HCT116 (cell line): ENCODE results near the gene IL22RA2. TPM values are rescaled to one million over a fixed set of nuclear protein-coding genes. Genes with fewer than 3 reads are reported as not detected.

Source experiments
- ATAC-seq: fragments of 200-7000 bp; cut with Tn5 transposase; 2 replicates; pipeline ENCODE4 v1.9.1; 2020; ENCODE audit warnings: mild to moderate bottlenecking, moderate library complexity
- BruUV-seq: library from RNA; stranded (reverse); fragments of 400-500 nt; replicated peaks from 2 replicates; lab custom pipeline; 2021; lab: Mats Ljungman, UMichigan
- CTCF ChIA-PET: fragments of 300-600 bp; sonication (Branson Sonifier 250); formaldehyde crosslinking; loops from one replicate; lab custom pipeline; 2021; ENCODE audit warnings: antibody characterized with exemption; lab: Charles Lee
- POLR2A ChIA-PET: fragments of 300-600, 350-600 bp; sonication (Branson Sonifier 250); formaldehyde crosslinking; loops from one replicate; lab custom pipeline; 2021; ENCODE audit warnings: antibody characterized with exemption; lab: Charles Lee
- RAD21 ChIA-PET, 2 experiments: fragments of 300-600 bp; sonication (Branson Sonifier 250); formaldehyde crosslinking; loops; one replicate each; lab custom pipeline; 2023; ENCODE audit warnings: low total read pairs in 2 of 2; ENCODE audit not compliant: uncharacterized antibody in 2 of 2, unreplicated experiment in 2 of 2, low non-redundant PET in 1 of 2; lab: Charles Lee
- DNase-seq: peaks from one replicate; pipeline ENCODE4 v3.0.0-alpha.2; 2010; ENCODE audit warnings: low read depth, low spot score
- H2AFZ ChIP-seq: fragments of 200-600 bp; shearing (Covaris generic), sonication (generic); 2 replicates; pipeline ENCODE4 v1.6.1; 2017; ENCODE audit warnings: low read depth, mixed run types, mixed read lengths, antibody characterized with exemption, low read length; ENCODE audit not compliant: poor library complexity, severe bottlenecking
- H3K27ac ChIP-seq: 2 replicates; pipeline ENCODE4 v1.5.1; 2012; ENCODE audit warnings: low read depth, low read length
- H3K27me3 ChIP-seq: fragments of 200-600 bp; sonication (generic); 2 replicates; pipeline ENCODE4 v1.6.1; 2016; ENCODE audit warnings: mixed run types, low read length, mixed read lengths; ENCODE audit not compliant: insufficient read depth
- H3K36me3 ChIP-seq, 2 experiments: fragments of 200-500 bp in 1 of 2; fragments of 200-600 bp in 1 of 2; sonication (Bioruptor generic) in 1 of 2; sonication (generic) in 1 of 2; 2 replicates each; pipeline versions ENCODE4 v1.5.1 to v1.6.1; 2014 to 2016; ENCODE audit warnings: low read length in 2 of 2, inconsistent platforms in 1 of 2, mixed read lengths in 1 of 2, mixed run types in 1 of 2; ENCODE audit not compliant: insufficient read depth in 2 of 2, control insufficient read depth in 1 of 2
- H3K4me1 ChIP-seq, 2 experiments: fragments of 200-600 bp in 1 of 2; sonication (generic) in 1 of 2; 2 replicates each; pipeline versions ENCODE4 v1.5.1 to v1.6.1; 2012 to 2017; ENCODE audit warnings: low read length in 2 of 2, inconsistent platforms in 1 of 2, mild to moderate bottlenecking in 1 of 2, mixed read lengths in 1 of 2, mixed run types in 1 of 2, moderate library complexity in 1 of 2; ENCODE audit not compliant: insufficient read depth in 2 of 2, control insufficient read depth in 1 of 2
- H3K4me2 ChIP-seq: fragments of 200-600 bp; sonication (generic); 2 replicates; pipeline ENCODE4 v1.6.1; 2017; ENCODE audit warnings: mixed run types, low read length, mixed read lengths
- H3K4me3 ChIP-seq, 2 experiments: fragments of 200-600 bp in 1 of 2; sonication (generic) in 1 of 2; replicated peaks in 1 of 2; 2 replicates each; pipeline ENCODE4 v1.5.1; 2011 to 2016; ENCODE audit warnings: low read length in 2 of 2, control low read depth in 1 of 2, low read depth in 1 of 2, mild to moderate bottlenecking in 1 of 2, mixed read lengths in 1 of 2, mixed run types in 1 of 2
- H3K79me2 ChIP-seq: fragments of 200-600 bp; sonication (generic); 2 replicates; pipeline ENCODE4 v1.6.1; 2017; ENCODE audit warnings: mild to moderate bottlenecking, mixed run types, low read length, moderate library complexity, mixed read lengths; ENCODE audit not compliant: insufficient read depth
- H3K9ac ChIP-seq: fragments of 200-600 bp; sonication (generic); 2 replicates; pipeline ENCODE4 v1.6.1; 2016; ENCODE audit warnings: low read length, mixed read lengths
- H3K9me2 ChIP-seq: fragments of 200-600 bp; sonication (generic), shearing (Covaris generic); 2 replicates; pipeline ENCODE4 v1.6.1; 2017; ENCODE audit warnings: mixed run types, mild to moderate bottlenecking, moderate library complexity; ENCODE audit not compliant: insufficient read depth
- H3K9me3 ChIP-seq, 2 experiments: fragments of 200-500 bp in 1 of 2; fragments of 200-600 bp in 1 of 2; sonication (Bioruptor generic) in 1 of 2; sonication (generic) in 1 of 2; 2 replicates each; pipeline ENCODE4 v1.6.1; 2014 to 2017; ENCODE audit warnings: low read length in 2 of 2, mixed read lengths in 2 of 2, inconsistent platforms in 1 of 2, low read depth in 1 of 2, mild to moderate bottlenecking in 1 of 2, mixed run types in 1 of 2, moderate library complexity in 1 of 2; ENCODE audit not compliant: control insufficient read depth in 1 of 2, insufficient read depth in 1 of 2
- H4K20me1 ChIP-seq: fragments of 200-600 bp; sonication (generic), shearing (Covaris generic); 2 replicates; pipeline ENCODE4 v1.6.1; 2017; ENCODE audit warnings: mixed run types, mild to moderate bottlenecking, moderate library complexity; ENCODE audit not compliant: insufficient read depth
- CBX3 ChIP-seq: IDR thresholded peaks from 2 replicates; pipeline ENCODE4 v1.6.1; 2012; ENCODE audit warnings: low read depth
- ELF1 ChIP-seq: IDR thresholded peaks from 2 replicates; pipeline ENCODE4 v1.6.1; 2012; ENCODE audit warnings: low read depth, borderline replicate concordance
- EZH2 ChIP-seq: fragments of 200-600 bp; sonication (generic); IDR thresholded peaks from 2 replicates; pipeline ENCODE4 v1.6.1; 2017; ENCODE audit warnings: antibody characterized with exemption, mixed run types
- EZH2phosphoT487 ChIP-seq: fragments of 200-600 bp; IDR thresholded peaks from 2 replicates; pipeline ENCODE4 v1.6.1; 2018; ENCODE audit warnings: antibody characterized with exemption, borderline replicate concordance
- POLR2A ChIP-seq: IDR thresholded peaks from 2 replicates; pipeline ENCODE4 v1.7.0; 2011; ENCODE audit warnings: borderline replicate concordance; ENCODE audit not compliant: insufficient read depth, insufficient read length; ENCODE audit errors: extremely low read depth
- SIN3A ChIP-seq: IDR thresholded peaks from 2 replicates; pipeline ENCODE4 v1.6.1; 2012; ENCODE audit warnings: low read depth
- SP1 ChIP-seq: IDR thresholded peaks from 2 replicates; pipeline ENCODE4 v1.6.1; 2012; ENCODE audit warnings: low read depth
- SRF ChIP-seq: IDR thresholded peaks from 2 replicates; pipeline ENCODE4 v1.6.1; 2012; ENCODE audit warnings: low read depth
- YY1 ChIP-seq: IDR thresholded peaks from 2 replicates; pipeline ENCODE4 v1.6.1; 2011; ENCODE audit warnings: low read length, low read depth, moderate library complexity, mild to moderate bottlenecking; ENCODE audit not compliant: insufficient replicate concordance; ENCODE audit errors: extremely low read depth
- ZFX ChIP-seq: fragments of 450-650 bp; IDR thresholded peaks from 2 replicates; pipeline ENCODE4 v1.6.1; 2017
- ZNF274 ChIP-seq: fragments of 200-500 bp; sonication (Bioruptor generic); IDR thresholded peaks from 2 replicates; pipeline ENCODE4 v1.6.1; 2014; ENCODE audit warnings: mild to moderate bottlenecking, low read depth, low read length, inconsistent platforms
- intact Hi-C: fragments of 100-400 bp; cut with micrococcal nuclease; formaldehyde crosslinking; loops from 2 replicates; pipeline ENCODE4 v1.10.0; 2022
- total RNA-seq: library from RNA; stranded (reverse); gene quantifications from one replicate; pipeline ENCODE4 v1.2.1, GENCODE V29; 2021; ENCODE audit not compliant: unreplicated experiment
- TF ChIP-seq, protein P1 (sequence below): IDR thresholded peaks from 2 replicates; pipeline ENCODE4 v1.6.1; 2012
- TF ChIP-seq, protein P2 (sequence below): IDR thresholded peaks from 2 replicates; pipeline ENCODE4 v1.6.1; 2011; ENCODE audit warnings: mild to moderate bottlenecking, low read length, moderate library complexity; ENCODE audit not compliant: insufficient replicate concordance; ENCODE audit errors: extremely low read depth
- TF ChIP-seq, protein P3 (sequence below): IDR thresholded peaks from 2 replicates; pipeline ENCODE4 v1.6.1; 2012; ENCODE audit warnings: low read depth

IL22RA2 gene
- total RNA-seq, 1 experiment from 2014 or later: not detected

DNA sequence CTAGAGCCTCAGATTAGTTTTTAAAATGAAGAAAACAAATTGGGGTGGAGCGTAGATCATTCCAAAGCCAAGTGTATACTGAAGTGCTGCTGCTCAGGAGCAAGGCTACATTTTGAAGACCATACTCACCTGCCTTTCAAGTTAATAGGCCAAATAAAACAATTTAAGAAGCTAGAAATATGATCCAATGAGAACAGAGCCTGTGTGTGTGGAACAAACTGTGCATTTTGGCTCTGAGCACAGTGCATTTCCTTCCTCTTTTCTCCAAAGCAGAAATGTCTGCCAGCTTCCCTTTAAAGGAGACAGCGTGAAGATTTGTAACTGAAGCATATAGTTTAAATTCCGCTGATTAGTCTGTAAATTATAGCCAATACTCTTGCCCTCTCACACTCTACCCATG lies 48.9 kb upstream of the IL22RA2 start:
- RAD21 ChIA-PET: no interaction called here

More for the DNA sequence above, 48.9 kb upstream of the IL22RA2 start:
- no peaks in the 10 kb centered on the region for H3K36me3 ChIP-seq
- ATAC-seq: no peak
- no peak overlapping the region for H3K27ac ChIP-seq
- H3K79me2 ChIP-seq: peaks cover 15% of the 10 kb centered on the region
- intact Hi-C loops: no loop called here
- no peak for TF ChIP-seq POLR2A
- TF ChIP-seq SIN3A: no peak
- TF ChIP-seq CBX3: no peak
- no peak for TF ChIP-seq ZNF274
- TF ChIP-seq, protein P1, sequence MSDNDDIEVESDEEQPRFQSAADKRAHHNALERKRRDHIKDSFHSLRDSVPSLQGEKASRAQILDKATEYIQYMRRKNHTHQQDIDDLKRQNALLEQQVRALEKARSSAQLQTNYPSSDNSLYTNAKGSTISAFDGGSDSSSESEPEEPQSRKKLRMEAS: no peak
- no peak for TF ChIP-seq EZH2phosphoT487
- TF ChIP-seq ELF1: no peak
- TF ChIP-seq YY1: no peak
- TF ChIP-seq SP1: no peak
- no peak for TF ChIP-seq EZH2
- TF ChIP-seq ZFX: no peak
- TF ChIP-seq, protein P2, sequence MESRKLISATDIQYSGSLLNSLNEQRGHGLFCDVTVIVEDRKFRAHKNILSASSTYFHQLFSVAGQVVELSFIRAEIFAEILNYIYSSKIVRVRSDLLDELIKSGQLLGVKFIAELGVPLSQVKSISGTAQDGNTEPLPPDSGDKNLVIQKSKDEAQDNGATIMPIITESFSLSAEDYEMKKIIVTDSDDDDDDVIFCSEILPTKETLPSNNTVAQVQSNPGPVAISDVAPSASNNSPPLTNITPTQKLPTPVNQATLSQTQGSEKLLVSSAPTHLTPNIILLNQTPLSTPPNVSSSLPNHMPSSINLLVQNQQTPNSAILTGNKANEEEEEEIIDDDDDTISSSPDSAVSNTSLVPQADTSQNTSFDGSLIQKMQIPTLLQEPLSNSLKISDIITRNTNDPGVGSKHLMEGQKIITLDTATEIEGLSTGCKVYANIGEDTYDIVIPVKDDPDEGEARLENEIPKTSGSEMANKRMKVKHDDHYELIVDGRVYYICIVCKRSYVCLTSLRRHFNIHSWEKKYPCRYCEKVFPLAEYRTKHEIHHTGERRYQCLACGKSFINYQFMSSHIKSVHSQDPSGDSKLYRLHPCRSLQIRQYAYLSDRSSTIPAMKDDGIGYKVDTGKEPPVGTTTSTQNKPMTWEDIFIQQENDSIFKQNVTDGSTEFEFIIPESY: no peak
- TF ChIP-seq SRF: no peak
- TF ChIP-seq, protein P3, sequence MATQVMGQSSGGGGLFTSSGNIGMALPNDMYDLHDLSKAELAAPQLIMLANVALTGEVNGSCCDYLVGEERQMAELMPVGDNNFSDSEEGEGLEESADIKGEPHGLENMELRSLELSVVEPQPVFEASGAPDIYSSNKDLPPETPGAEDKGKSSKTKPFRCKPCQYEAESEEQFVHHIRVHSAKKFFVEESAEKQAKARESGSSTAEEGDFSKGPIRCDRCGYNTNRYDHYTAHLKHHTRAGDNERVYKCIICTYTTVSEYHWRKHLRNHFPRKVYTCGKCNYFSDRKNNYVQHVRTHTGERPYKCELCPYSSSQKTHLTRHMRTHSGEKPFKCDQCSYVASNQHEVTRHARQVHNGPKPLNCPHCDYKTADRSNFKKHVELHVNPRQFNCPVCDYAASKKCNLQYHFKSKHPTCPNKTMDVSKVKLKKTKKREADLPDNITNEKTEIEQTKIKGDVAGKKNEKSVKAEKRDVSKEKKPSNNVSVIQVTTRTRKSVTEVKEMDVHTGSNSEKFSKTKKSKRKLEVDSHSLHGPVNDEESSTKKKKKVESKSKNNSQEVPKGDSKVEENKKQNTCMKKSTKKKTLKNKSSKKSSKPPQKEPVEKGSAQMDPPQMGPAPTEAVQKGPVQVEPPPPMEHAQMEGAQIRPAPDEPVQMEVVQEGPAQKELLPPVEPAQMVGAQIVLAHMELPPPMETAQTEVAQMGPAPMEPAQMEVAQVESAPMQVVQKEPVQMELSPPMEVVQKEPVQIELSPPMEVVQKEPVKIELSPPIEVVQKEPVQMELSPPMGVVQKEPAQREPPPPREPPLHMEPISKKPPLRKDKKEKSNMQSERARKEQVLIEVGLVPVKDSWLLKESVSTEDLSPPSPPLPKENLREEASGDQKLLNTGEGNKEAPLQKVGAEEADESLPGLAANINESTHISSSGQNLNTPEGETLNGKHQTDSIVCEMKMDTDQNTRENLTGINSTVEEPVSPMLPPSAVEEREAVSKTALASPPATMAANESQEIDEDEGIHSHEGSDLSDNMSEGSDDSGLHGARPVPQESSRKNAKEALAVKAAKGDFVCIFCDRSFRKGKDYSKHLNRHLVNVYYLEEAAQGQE: no peak
- TF ChIP-seq, all 23 proteins: peak for 0
- Histone ChIP-seq H3K4me3 (no peak overlapping the region), H3K9me2 (no peaks in the 10 kb centered on the region), H3K4me2 (no peak overlapping the region), H3K9me3 (no peaks in the 10 kb centered on the region), H2AFZ (no peak overlapping the region), H4K20me1 (no peaks in the 10 kb centered on the region), H3K4me1 (peaks cover 11 to 22% of the 10 kb centered on the region in 2 experiments), H3K9ac (no peak overlapping the region), H3K27me3 (no peaks in the 10 kb centered on the region)
- ChIA-PET POLR2A (no interaction called here), CTCF (no interaction called here)
- DNase-seq: no peak
- no TSS peak for BruUV-seq
